NCI-H524 (cell line): ENCODE data around the gene FNIP2.
"Not testable (repeated sequence)": the region's sequence is repeated elsewhere in the genome, so short reads cannot be mapped to it uniquely, and the experiment has no call there.

ENCODE experiments used
- DNase-seq, 2 experiments: peaks; one replicate each; lab custom pipeline; 2025; lab: John Stamatoyannopoulos, UW

The FNIP2 gene

GRCh38 chr4:158870626-158871334 lies 102.0 kb downstream of the FNIP2 start:
- peak; percentile 33 to 59 for DNase-seq

- DNase-seq, result peak in 1 of 2 experiments; percentile 42
These were observed 102.5 kb downstream of the FNIP2 start for GRCh38 chr4:158871335-158871724.

GRCh38 chr4:158873795-158874401 lies 105.1 kb downstream of the FNIP2 start:
- DNase-seq, result no peak

DNA sequence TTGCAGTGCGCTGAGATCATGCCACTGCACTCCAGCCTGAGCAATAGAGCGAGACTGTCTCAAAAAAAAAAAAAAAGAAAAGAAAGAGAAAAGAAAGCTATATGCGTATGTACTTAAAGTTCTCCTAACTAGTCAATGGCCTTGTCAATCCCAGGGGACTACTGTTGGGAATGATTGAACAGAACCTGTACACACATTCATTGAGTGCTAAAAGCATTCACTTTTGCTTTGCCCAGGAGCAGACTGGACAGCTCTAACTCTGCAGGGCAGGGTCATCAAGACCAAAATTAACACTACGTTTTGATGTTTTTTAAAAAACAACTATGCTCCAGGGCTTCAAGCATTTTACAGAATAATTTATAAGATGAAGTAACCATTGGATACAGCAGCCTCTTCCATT lies 106.2 kb downstream of the FNIP2 start:
- no peak for DNase-seq

DNA sequence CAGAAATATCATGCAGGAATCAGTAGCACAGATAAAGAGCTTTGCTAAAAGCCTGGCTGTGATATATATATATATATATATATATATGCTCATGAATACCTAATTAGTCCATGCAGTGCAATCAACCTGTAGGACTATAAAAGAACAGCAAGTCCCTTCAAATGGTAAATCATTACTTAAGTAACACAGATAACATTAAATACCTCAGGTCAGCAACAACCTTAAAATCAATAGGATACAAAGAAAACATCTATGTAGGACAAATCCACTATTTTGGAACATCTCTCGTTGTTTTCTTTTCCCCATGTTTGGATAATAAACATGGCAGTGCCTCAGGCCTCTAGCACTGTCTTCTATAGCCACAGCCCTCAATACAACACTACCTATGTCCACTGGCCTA lies 106.6 kb downstream of the FNIP2 start:
- DNase-seq, result no peak

DNA sequence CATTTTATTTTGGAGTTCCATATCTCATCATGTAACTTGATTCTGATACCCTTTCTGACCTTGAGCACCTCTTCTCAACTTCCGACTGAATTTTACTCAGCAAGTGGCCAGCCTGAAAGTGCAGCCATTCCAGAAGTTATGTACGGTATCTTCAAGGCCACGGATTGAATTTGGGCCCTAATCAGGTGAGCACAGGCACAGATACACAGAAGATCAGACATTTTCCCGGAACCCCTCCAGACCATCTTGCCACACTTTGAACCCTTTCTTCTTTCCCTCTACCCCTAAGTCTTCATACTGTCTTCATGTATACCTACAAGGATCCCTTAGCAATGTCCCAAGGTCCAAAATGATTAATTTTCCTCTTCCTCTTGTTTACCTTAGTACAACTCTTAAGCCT lies 108.2 kb downstream of the FNIP2 start:
- DNase-seq, result no peak

DNA sequence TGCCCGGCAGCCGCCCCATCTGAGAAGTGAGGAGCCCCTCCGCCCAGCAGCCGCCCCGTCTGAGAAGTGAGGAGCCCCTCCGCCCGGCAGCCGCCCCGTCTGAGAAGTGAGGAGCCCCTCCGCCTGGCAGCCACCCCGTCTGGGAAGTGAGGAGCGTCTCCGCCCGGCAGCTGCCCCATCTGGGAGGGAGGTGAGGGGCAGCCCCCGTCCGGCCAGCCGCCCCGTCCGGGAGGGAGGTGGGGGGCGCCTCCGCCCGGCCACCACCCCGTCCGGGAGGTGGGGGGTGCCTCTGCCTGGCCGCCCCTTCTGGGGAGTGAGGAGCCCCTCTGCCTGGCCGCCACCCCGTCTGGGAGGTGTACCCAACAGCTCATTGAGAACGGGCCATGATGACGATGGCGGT lies 113.3 kb downstream of the FNIP2 start:
- DNase-seq, result not testable (repeated sequence)

GRCh38 chr4:158884280-158884679 lies 115.5 kb downstream of the FNIP2 start:
- DNase-seq, result no peak

GRCh38 chr4:158885564-158885963 lies 116.7 kb downstream of the FNIP2 start:
- no peak for DNase-seq

GRCh38 chr4:158890294-158890693 lies 121.5 kb downstream of the FNIP2 start:
- DNase-seq, result no peak

GRCh38 chr4:158891256-158891655 lies 122.4 kb downstream of the FNIP2 start:
- DNase-seq, result no peak

GRCh38 chr4:158894826-158895225 lies 126.0 kb downstream of the FNIP2 start:
- peak in 1 of 2 experiments; percentile 15 for DNase-seq

DNA sequence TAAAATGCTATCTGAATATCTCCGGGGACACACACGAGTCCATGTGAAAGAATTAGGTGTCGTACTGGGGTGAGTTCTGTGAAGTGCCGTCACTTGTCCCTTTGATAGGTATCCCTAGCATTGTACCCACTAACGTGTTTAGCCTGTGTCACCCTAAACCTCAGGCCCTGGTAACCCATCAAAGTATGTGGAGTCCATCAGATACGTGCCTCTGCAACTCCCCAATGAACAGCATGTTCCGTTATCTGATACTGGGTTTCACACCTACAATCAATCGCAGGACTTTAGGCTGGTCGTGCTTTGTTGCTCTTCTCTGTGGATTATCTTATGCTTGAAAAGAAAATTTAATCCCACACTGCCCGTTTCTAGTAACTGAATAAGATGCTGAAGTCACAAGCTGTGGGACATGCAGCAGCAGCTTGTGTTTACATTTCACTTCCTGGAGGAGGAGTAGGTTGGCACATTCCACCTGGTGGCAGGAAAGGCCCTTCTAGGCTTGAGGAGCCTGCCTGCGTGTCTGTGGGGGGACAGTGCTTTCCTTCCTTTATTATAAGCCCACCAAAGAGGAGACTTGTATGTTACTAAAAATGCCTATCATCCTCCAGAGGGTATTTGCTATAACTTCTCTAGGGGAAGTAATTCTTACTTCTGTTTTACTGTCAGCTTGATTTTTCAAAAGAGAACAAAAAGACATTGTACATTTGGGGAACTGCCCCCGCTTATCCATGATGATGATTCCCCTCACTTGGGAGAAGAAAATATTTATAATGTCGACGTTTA lies 127.2 kb downstream of the FNIP2 start:
- DNase-seq, result peak; percentile 43 to 84

DNA sequence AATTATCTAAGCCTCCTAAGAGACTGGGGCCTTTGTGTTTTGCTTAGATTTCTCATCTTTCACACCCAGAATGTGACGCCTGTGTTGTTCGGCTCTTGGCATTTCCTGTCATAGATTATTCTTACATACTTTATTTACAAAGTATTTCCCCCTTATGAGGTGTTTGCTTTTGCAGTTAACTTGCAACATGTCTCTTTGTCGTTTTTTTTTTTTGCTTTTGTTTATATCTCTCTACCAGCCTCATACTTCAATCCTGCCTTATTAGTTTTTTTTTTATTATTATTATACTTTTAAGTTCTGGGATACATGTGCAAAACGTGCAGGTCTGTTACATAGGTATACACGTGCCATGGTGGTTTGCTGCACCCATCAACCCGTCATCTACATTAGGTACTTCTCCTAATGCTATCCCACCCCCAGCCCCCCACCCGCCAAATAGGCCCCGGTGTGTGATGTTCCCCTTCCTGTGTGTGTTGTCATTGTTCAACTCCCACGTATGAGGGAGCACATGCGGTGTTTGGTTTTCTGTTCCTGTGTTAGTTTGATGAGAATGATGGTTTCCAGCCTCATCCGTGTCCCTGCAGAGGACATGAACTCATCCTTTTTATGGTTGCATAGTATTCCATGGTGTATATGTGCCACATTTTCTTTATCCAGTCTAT lies 127.9 kb downstream of the FNIP2 start:
- not testable (repeated sequence) for DNase-seq

GRCh38 chr4:158900408-158900807 lies 131.6 kb downstream of the FNIP2 start:
- DNase-seq, result not testable (repeated sequence)

DNA sequence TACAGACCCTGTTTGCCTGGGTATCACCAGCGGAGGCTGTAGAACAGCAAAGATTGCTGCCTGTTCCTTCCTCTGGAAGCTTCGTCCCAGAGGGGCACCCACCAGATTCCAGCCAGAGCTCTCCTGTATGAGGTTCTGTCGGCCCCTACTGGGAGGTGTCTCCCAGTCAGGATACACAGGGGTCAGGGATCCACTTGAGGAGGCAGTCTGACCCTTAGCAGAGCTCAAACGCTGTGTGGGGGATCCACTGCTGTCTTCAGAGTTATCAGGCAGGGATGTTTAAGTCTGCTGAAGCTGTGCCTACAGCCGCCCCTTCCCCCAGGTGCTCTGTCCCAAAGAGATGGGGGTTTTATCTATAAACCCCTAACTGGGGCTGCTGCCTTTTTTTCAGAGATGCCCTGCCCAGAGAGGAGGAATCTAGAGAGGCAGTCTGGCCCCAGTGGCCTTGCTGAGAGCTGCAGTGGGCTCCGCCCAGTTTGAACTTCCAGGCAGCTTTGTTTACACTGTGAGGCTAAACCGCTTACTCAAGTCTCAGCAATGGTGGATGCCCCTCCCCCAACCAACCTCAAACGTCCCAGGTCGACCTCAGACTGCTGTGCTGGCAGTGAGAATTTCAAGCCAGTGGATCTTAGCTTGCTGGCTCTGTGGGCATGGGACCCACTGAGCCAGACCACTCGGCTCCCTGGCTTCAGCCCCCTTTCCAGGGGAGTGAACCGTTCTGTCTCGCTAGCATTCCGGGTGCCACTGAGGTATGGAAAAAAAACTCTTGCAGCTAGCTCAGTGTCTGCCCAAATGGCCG lies 133.7 kb downstream of the FNIP2 start:
- not testable (repeated sequence) for DNase-seq

DNA sequence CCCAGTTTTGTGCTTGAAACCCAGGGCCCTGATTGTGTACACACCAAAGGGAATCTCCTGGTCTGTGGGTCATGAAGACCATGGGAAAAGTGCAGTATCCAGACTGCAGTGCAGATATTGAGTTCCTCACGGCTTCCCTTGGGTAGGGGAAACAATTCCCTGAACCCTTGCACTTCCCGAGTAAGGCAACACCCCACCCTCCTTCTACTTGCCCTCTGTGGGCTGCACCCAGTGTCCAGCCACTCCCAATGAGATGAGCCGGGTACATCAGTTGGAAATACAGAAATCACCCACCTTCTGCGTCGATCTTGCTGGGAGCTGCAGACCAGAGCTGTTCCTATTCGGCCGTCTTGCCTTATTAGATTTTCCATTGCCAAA lies 134.2 kb downstream of the FNIP2 start:
- DNase-seq, result no peak

DNA sequence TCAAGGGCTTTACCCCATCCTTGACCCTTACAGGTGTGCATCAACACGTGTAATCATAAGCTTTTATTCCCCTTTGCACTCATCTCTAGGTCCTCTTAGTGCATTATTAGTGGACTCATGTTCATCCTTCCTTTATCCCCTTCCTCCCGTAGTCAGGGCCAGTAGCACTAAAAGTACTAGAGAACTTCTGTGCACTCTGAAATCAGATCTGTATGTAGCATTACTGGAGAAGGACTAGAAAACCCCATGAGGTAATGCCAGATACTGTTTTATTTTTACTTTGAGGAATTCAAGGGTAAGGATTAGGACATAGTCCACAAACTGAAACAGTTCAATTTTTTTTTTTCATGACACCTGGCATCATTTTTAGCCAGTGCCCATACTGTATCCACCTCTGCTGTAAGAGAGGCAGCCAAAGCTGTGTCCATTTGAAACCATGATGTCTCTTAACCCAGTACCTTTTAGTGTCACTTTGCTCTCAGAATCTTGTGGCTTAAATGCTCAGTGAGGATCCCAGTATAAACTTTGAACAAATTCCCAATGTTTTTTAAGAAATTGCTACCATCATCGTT lies 134.7 kb downstream of the FNIP2 start:
- no peak for DNase-seq

- DNase-seq, result no peak
These were observed 136.0 kb downstream of the FNIP2 start for GRCh38 chr4:158904815-158905214.

- no peak for DNase-seq
These were observed 137.2 kb downstream of the FNIP2 start for GRCh38 chr4:158906073-158906472.

DNA sequence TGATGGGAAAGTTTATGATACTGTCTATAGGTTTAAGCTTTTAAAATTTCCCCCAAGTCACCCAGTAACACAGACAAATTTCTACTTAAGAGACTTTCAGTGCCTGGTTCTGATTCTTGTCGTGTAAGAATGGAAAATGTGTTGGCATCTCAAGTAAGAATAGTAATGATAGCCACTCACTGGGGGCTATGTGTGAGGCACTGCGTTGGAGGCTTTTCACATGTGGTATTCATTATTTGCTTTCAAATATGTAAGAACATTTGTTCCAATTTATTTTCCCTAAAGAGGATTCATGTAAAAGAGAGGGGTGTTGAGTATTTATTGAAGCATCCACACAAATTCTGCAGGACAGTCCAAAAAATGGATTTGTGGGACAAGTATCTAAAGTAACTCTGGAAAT lies 143.6 kb downstream of the FNIP2 start:
- DNase-seq, result no peak
